Measurements from ENCODE around the gene NME3.

Gene NME3

GRCh38 chr16:1749152-1750117 lies 21.9 kb downstream of the NME3 start:
- H3K4me3 ChIP-seq (replicated peaks; ENCODE audit: low read depth, low read length) = no peak overlapping the region
- no peak for DNase-seq (ENCODE audit: extremely low read depth, low read depth)
- no peak for TF ChIP-seq CTCF (IDR thresholded peaks at IDR 0.05; ENCODE audit: low read depth, low read length, missing control alignments)

GRCh38 chr16:1747934-1748333 lies 23.4 kb downstream of the NME3 start:
- no peak for TF ChIP-seq CTCF (IDR thresholded peaks at IDR 0.05; ENCODE audit: low read depth, low read length, missing control alignments)
- DNase-seq (ENCODE audit: extremely low read depth, low read depth) = no peak
- no peak overlapping the region for H3K4me3 ChIP-seq (replicated peaks; ENCODE audit: low read depth, low read length)

- no peak for DNase-seq (ENCODE audit: extremely low read depth, low read depth)
- no peak overlapping the region for H3K4me3 ChIP-seq (replicated peaks; ENCODE audit: low read depth, low read length)
Observed at GRCh38 chr16:1746693-1747195, 24.6 kb downstream of the NME3 start.

GRCh38 chr16:1745900-1746692 lies 25.2 kb downstream of the NME3 start:
- no peak for TF ChIP-seq CTCF (IDR thresholded peaks at IDR 0.05; ENCODE audit: low read depth, low read length, missing control alignments)
- H3K4me3 ChIP-seq (replicated peaks; ENCODE audit: low read depth, low read length) = no peak overlapping the region
- no peak for DNase-seq (ENCODE audit: extremely low read depth, low read depth)

More at GRCh38 chr16:1746693-1747195, 24.6 kb downstream of the NME3 start:
- no peak for TF ChIP-seq CTCF (IDR thresholded peaks at IDR 0.05; ENCODE audit: low read depth, low read length, missing control alignments)

GRCh38 chr16:1745181-1745899 lies 26.0 kb downstream of the NME3 start:
- DNase-seq (ENCODE audit: extremely low read depth, low read depth) = no peak
- H3K4me3 ChIP-seq (replicated peaks; ENCODE audit: low read depth, low read length) = no peak overlapping the region
- no peak for TF ChIP-seq CTCF (IDR thresholded peaks at IDR 0.05; ENCODE audit: low read depth, low read length, missing control alignments)

GRCh38 chr16:1744338-1744840 lies 27.0 kb downstream of the NME3 start:
- no peak overlapping the region for H3K4me3 ChIP-seq (replicated peaks; ENCODE audit: low read depth, low read length)
- no peak for TF ChIP-seq CTCF (IDR thresholded peaks at IDR 0.05; ENCODE audit: low read depth, low read length, missing control alignments)
- DNase-seq (ENCODE audit: extremely low read depth, low read depth) = no peak
